HG02943 (cell line): ENCODE results near the gene HSPA12A.

Experiments used
- ATAC-seq: cut with Tn5 transposase; IDR thresholded peaks from one replicate; pipeline ENCODE4 v1.9.1; 2021; ENCODE audit warnings: mild to moderate bottlenecking, low read depth, moderate library complexity; ENCODE audit not compliant: unreplicated experiment

Gene HSPA12A

GRCh38 chr10:116744163-116744753 is 1.9 kb upstream of the HSPA12A start:
- ATAC-seq: no peak

GRCh38 chr10:116743266-116744064 is 1.1 kb upstream of the HSPA12A start:
- no peak for ATAC-seq

GRCh38 chr10:116741391-116742351 is 695 bp downstream of the HSPA12A start:
- peak; percentile 11 for ATAC-seq

GRCh38 chr10:116740971-116741370 is 1.4 kb downstream of the HSPA12A start:
- ATAC-seq: no peak

- ATAC-seq: no peak
Observed at GRCh38 chr10:116738339-116738738, 4.0 kb downstream of the HSPA12A start.

GRCh38 chr10:116737627-116738327 is 4.6 kb downstream of the HSPA12A start:
- no peak for ATAC-seq

- no peak for ATAC-seq
Observed at GRCh38 chr10:116733566-116733965, 8.8 kb downstream of the HSPA12A start.

GRCh38 chr10:116732573-116732972 is 9.8 kb downstream of the HSPA12A start:
- ATAC-seq: no peak

GRCh38 chr10:116730464-116731260 is 11.7 kb downstream of the HSPA12A start:
- no peak for ATAC-seq

GRCh38 chr10:116729243-116729642 is 13.1 kb downstream of the HSPA12A start:
- ATAC-seq: no peak

- no peak for ATAC-seq
Observed at GRCh38 chr10:116728526-116729096, 13.8 kb downstream of the HSPA12A start.

GRCh38 chr10:116723428-116724281 is 18.7 kb downstream of the HSPA12A start:
- no peak for ATAC-seq

GRCh38 chr10:116722736-116723427 is 19.5 kb downstream of the HSPA12A start:
- no peak for ATAC-seq

- ATAC-seq: no peak
Observed at GRCh38 chr10:116721547-116722392, 20.6 kb downstream of the HSPA12A start.

- no peak for ATAC-seq
Observed at GRCh38 chr10:116720668-116721546, 21.5 kb downstream of the HSPA12A start.

GRCh38 chr10:116720241-116720643 is 22.1 kb downstream of the HSPA12A start:
- ATAC-seq: no peak
